Activated T-cell treated with anti-CD3 and anti-CD28 coated beads for 4 hours (primary cell): ENCODE data around the gene ELOVL2.

ENCODE experiments used
- DNase-seq: peaks from one replicate; pipeline ENCODE4 v3.0.0-alpha.2; 2020

ELOVL2 gene

DNA sequence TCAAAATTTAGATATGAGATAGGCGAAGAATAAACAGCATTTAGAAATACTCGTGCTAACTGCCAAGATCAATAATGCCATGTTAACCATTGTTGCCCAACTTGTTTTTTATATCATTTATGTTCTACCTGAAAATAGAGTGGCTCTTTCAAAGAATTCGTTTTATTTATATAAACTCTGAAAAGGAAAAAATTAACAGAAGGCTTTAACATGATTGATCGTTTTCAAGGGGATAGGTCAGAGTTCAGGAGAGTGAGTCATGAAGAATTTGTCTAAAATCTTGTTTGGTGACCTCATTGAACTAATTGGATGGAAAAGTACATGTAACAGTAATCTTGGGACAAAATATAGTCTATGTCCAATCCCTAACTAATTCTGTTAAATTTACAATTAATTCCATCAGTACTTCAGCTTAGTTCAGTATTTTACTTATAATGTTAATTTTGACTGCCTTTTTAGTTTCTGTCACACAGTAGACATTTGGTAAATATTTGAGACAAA, 11.1 kb upstream of the ELOVL2 start:
- DNase-seq: no peak

DNA sequence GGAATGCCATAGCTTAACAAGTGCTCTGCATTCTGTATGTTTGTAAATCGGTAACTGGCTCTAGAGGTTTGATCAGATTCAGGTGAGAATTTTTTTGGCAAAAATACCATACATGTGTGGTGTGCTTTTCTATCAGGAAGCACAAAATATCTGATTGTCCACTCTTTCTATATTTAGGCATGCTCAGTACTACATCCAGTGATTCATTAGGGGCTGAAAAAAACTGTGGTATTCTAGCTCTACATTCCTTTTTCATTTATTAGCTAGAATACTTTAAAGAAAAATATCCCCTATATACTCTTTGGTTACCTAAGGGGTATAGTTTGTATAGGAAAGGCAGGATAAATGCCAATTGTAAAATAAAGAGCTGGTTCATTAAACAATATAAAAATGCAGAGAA, 10.6 kb upstream of the ELOVL2 start:
- no peak for DNase-seq

DNA sequence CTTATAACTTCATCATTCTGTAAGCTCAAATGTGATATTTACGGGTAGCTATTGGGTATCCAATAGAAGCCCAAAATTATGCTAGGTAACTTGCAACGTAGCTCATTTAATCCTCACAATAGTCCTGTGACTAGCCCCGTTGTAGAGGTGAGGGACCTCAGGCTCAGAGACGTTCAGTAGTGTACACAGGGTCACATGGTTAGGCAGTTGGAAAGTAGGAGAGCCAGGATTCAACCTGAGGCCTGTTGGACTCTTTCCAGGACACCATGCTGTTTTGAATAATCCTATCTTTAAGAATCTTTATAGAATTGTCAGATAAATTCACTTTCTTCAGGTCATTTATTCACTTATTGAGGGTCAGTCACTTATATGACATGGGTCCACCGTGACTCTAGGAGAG, 9.2 kb upstream of the ELOVL2 start:
- no peak for DNase-seq

DNA sequence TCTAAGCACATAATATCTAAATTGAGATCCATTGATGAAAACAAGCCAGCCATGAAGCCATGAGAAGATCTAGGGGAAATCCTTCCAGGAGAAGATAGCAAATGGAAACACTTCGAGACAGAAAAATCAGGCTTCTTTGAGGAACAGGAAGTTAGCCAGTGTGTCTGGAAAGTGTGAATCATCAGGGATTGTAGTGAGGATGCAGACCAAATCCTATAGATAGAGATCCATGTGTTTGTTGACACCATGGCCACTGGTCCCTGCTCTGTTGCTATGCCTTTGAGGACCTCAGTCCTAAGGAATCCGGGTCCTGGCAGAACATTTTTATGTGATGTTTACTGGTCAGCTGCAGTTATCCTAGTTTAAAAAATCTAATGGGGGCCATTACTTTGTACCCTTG, 6.6 kb upstream of the ELOVL2 start:
- DNase-seq: no peak

DNA sequence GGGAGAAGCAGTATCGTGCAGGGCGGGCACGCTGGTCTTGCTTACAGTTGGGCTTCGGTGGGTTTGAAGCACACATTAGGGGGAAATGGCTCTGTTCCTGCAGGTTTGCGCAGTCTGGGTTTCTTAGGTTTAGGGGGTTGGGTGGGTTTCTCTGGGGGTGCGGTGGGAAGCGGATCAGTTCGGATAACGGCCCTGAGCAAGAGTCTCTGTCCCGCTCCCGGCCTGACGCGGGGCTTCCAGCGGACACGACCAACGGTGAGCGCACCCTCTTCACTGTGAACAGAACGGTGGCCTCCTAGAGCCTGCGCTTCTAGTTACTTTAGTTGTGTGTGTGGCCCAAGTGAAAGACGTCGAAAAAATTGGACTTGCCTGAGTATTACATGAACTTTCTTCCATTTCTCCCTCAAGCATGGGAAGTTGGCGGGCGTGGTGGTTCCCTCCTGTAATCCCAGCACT, 635 bp upstream of the ELOVL2 start:
- DNase-seq: no peak

DNA sequence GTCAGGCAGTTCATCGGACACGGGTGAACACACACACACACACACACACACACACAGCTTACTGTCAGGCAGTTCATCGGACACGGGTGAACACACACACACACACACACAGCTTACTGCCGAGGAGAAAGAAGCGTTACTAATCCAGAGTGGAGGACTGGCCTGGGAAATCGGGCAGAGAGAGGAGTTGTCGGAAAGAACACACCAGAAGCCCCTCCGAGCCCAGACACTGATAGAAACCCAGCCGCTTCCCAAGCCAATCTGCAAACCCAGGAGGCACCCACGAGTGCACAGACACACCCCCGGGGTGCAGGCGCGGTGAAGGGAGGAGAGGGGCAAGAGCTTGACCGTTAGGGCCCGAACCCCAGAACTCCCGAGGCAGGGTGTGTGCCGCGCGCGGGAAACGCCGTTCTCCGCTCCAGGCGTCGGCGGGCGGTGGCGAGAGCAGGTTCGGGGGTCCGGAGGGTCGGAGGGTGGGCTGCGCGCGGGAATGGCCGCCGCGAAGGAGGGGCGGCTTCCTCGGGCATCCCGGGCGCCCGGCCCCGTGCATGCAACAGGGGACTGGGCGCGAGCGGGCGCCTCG, 636 bp downstream of the ELOVL2 start:
- no peak for DNase-seq

DNA sequence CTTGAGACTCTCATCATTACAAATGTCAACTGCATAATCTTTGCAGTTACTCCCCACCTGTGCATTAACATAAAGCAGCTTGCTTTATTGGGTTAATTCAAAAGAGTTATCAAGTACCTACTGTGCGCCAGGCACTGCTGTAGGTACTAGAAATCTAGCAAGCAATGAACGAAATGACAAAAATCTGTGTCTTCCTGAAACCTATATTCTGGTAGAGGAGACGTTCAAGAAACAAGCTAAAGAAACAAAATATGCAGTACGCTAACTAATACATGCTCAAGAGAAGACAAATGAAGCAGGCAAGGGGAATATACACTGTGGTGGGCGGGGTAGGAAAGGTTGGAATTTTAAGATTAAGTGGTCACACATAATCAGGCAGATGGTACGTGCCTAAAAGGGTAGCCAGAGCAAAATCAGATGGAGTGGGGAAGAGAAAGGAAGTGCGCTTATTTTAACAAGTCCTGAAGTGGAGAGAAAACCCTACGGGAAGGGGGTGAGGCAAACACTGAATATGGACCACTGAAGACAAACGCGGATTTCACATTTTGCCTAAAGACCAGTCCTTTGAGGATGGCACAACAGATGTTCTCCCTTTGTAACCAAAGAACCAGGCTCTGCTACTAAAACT, 1.2 kb downstream of the ELOVL2 start:
- no peak for DNase-seq

DNA sequence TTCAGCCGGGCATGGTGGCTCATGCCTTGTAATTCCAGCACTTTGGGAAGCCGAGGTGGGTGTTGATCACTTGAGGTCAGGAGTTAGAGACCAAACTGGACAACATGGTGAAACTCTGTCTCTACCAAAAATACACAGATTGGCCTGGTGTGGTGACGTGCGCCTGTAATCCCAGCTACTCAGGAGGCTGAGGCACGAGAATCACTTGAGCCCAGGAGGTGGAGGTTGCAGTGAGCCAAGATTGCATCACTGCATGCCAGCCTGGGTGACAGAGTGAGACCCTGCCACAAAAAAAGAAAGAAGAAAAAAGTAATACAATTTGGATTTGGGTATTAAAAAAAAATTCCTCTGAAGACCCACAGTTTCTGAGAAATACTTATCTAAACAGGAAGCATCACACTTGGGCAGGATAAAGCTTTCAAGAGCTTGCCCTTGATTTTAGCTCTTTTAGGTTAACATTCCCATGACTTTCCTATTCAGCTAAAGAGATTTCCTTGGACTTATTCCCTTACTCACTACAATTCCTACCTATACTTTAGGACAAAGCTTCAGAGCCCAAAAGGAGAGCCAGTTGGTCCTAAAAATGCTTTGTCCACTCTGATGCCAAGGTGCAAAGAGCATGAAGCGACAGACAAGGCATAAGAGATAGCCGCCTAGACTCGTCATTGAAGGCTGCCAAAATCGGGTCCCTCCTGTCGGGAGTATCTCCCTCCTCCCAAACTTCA, 1.9 kb downstream of the ELOVL2 start:
- no peak for DNase-seq

DNA sequence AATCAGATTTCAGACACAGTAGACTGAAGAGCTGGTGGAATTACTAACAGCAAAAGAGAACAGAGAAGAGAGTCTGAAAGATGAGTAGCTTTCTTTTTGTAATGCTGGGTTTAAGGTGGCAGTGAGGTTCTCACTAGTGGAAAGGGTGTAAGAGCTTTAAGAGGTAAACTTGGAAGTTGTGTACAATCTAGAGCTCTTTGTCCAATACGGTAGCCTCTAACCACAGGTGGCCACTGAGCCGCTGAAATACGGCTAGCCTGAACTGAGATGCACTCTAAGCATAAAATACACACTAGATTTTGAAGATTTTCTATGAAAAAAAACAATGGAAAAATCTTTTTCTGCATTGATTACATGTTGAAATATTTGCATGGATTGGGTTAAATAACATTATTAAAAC, 4.0 kb downstream of the ELOVL2 start:
- no peak for DNase-seq

DNA sequence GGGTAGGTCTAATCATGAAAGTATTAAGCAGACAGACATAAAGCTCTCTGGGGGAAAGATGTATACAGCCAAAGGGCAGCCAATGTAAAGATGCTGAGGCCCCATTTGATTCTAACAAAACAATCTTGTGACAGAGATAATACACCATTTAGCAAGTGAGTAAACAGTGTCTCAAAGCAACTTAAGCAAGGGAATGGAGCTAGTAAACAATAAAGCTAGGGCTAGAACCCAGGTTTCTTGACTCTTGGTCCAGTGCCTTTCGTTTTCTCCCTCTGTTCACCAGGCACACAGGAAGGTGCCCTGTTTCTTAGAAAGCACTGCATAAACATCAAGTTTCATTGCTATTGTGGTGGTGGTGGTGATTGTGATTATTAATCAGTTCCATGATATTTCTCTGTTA, 5.1 kb downstream of the ELOVL2 start:
- no peak for DNase-seq

DNA sequence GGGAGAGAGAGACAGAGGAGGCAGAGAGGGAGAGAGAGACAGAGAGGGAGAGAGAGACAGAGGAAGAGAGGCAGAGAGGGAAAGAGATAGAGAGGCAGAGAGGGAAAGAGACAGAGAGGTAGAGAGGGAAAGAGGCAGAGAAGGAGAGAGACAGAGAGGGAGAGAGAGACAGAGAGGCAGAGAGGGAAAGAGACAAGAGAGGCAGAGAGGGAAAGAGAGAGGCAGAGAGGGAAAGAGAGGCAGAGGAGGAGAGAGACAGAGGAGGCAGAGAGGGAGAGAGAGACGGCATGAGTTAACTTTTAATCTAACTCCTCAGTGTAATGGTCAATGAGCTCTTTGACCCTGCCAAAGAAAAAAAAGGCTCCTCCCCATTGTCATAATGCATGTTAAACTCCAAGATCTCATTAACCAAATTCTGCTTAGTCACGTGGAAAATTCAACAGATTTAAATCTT, 7.1 kb downstream of the ELOVL2 start:
- no peak for DNase-seq

DNA sequence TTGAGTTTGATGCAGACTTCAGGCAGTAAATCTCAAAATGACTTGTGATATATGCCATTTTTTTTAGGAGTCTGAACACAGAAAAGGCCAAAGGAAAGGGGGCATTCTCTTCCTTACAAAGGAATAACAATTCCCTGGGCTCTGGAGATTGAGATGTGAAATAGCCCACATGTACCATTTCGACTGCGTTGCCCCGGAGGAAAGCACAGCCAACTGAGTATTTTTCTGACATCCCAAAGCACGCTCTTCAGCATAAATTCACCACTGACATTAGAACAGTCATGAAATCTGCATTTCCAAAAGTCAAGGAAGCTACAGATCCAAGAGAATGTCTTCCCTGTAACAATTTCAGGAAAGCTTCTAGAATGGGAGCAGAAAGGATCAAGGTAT, 7.8 kb downstream of the ELOVL2 start:
- DNase-seq: no peak

DNA sequence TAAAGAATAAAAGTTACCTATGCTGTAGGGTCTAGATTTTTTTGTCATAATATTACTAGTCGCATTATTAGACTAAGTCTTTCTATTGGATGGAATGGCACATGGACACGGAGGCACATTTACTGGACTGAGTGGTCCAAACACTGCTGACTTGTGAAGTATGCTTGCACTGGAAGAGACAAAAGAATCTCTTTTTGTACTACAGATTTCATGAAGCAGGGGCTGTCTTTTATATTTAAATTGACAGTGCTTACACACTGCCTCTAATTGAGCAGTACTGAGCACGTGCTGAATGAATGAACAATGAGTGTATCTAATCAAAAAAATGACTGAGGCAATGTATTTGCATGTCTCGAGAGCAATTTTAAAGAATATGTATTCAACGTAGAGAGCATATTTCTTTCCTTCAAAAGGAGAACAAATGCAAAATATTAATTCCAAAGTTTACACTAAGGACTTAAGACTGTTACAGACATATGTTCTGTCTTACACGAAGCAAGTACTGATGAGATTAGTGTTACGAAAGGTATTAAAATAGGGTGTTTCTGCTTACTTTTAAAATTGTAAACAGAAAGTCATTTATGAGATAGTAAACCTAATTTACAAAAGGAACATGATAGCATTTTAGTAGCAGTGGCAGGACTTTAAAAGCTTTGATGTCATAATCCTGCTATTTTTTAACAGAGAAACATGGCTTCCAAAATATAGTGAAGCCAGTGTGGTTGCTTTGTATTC, 8.3 kb downstream of the ELOVL2 start:
- DNase-seq: no peak

DNA sequence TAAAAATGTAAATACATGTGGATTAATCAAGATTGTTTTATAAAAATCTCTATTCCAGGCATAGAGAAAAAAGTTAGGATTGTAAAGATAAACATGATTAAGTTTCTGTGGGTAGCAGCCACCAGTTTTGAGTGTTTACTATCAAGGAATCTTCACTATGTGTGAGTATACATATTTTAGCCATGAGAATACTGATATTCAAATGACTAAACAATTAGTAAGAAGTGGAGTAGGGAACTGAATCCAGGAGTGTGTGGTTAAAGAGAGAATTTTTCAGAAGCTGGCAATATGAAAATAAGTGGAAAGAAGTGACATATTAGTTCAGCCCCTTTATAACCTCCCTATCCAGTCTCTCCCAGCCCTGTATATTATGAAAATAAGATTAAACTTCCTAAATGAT, 10.3 kb downstream of the ELOVL2 start:
- DNase-seq: no peak

DNA sequence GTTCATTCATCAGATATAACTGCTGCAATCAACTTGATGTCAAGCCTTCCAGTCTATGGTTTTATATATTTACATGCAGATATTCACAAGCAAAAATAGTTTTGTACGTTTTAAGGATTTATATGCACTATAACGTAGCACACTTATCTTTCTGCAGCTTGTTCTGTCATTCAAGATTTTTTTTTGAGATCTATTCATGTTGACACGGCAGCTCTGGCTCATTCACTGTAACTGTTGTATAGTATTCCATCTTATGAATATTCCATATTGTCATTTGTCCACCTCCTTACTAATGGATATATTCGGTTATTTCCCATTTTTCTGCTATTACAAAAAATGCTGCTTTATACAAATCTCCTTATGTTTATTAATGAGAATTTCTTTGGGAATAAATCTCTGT, 13.2 kb downstream of the ELOVL2 start:
- DNase-seq: no peak

DNA sequence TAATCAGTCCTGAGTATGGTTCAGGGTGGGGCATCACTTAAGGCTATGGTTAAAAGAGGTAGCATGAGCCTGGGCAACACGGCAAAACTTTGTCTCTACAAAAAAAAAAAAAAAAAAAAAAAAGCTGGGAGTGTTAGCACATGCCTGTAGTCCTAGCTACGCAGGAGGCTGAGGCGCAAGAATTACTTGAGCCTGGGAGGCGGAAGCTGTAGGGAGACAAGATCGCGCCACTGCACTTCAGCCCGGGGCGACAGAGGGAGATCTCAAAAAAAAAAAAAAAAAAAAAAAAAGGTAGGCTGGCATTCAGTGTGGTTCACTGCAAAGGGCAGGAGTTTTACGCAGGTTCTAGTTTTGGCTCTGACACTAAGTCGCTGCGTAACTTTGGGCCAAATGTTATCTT, 15.1 kb downstream of the ELOVL2 start:
- DNase-seq: no peak

DNA sequence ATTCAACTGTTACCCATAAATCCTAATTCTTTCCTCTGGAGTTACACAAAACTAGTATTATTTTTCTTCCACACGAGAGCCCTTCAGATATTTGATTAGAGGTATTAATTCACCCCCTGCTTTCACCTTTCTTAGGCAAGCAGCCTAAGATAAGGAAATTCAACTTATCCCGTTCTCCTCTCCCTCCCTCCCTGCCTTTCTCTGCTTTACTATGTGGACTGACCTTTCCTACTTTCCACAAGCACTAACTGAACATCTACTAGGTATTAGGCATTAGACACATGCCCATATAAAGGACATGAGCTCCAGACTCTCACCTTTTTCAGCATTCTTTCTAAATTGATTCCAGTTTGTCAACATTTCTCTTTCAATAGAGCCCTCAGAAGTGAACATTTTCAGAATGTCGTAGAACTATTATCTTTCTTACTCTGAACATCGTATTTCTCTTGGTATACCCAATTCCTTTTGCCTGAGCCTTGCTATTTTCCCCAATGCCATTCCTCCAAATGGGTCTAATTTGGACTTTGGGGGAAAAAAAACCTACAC, 16.5 kb downstream of the ELOVL2 start:
- DNase-seq: no peak

DNA sequence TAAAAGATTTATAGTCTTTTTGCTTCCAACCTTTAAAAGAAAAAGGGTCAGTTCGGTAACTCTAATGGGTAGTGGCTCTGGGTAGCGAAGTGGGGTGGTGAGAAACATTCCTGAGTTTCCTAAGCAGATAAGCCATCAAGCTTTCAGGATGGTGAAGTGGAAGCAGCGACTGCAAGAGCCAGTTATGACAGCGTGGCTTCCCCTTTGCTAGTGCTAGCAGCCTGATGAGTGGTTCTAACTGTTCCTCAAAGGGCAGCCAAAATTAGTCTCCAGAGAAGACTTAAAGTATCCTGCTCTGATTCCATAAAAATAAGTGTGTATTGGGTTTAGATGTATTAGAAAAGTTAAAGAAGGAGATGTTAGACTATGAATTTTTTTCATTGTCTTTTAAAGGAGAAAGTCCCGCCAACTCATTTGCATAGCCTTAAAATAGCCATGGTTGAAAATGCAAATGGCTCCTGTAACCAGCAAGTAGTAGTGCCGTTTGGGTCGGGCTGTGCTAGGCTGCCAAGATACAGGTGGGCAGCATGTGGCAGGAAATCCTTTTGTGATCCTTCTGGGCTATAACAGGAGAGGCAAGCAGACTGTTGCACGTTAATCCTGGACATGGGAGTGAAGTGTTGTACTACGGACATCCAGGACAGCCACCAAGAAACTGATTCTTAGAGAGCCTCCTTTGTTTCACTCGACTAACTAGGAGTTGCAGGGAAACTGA, 18.0 kb downstream of the ELOVL2 start:
- DNase-seq: no peak

DNA sequence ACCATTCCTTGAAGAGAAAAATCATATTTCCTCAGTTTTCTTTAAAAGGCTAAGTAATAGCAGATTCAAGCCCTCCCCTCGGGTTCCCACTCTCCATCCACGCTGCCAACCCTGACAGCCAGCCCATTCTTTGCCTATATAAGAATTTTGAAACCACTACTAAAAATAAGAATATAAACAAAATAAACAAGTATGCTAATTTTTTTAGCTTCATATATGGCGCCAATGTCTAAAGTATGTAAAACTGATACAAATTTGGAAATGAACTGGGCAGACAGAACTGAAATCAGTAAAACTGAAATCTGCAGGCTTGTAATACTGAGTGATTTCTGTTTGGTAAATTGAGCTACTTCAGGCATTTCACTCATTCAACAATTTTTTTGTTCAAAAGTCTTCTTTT, 19.0 kb downstream of the ELOVL2 start:
- no peak for DNase-seq

DNA sequence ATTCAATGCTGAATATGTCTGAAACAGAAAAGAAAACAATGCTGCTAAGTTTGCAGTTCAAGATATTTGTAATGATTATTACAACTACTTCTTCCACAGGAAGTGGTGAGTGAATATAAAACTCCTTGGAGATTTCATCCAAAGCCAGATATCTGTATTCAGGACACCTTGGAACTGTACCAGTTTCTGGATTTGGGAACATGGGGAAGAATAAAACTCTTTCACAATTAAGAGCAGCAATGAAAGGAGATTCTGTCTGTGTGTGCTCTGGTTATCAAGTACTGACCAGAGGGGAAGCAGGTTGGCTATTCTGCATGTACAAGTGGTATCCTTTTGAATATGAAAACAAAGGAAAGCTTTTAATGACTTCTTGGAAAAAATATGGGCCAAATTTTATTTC, 21.1 kb downstream of the ELOVL2 start:
- DNase-seq: no peak

DNA sequence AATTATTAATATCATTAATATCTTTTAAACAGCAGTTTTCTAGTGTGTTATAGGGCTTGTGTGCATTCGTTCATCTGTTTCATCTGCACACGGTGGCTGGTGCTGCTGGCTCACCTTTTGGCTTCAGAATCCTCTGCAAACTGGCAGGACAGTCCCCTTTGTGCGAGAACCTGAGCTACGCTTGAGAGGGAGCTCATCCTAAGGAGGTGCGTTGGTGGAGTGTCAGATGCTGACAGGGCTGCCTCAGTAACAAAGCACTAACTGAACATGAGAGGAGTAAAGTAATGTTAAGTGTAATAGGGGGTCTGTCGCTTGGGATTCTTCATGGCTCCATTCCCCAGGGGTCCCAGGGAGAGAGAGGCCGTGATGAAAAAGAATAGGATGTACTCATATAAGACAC, 22.4 kb downstream of the ELOVL2 start:
- DNase-seq: no peak

DNA sequence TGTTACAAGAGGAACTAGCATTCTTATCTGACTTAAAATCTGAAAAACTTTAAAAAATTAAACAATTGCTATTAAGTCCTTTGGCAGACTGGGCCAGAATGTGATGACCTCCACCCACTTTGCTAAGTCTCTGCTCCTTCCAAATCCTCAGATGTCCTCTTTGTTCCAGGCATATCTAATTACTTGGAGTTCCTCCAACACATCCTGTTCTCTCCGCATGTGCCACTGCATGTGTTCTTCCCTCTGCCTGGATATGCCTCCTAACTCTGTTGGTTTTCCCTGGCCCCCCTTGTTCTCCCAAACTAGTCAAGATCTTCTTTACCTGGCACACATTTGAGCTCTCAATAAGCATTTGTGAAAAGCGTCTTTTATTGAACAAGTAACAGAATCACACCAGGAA, 23.1 kb downstream of the ELOVL2 start:
- no peak for DNase-seq

DNA sequence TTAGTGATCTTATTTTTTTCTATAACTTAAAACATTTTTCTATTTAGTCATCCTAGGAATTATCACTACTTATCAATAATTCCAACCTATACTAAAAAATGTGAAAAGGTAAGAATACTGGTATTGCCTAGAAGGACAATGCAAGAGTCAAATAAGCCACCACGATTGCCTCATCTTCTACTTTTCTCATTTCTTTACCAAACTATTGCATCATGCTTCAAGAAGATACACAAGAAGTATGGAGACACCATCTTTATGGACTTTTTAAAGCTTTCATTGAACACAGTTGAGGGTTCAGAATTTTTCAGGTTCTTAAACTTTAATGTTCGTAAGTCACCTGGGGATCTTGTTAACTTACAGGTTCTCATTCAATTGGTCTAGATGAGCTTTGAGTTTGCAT, 25.9 kb downstream of the ELOVL2 start:
- DNase-seq: no peak
